Measurements from ENCODE around the gene CYP2B6.

CYP2B6 gene

GRCh38 chr19:40954573-40954972 lies 36.5 kb upstream of the CYP2B6 start:
- Histone ChIP-seq H3K4me3 (replicated peaks; ENCODE audit: insufficient read depth, low read length) (no peak overlapping the region), H3K27ac (replicated peaks) (no peak overlapping the region), H3K27me3 (ENCODE audit: insufficient read depth, poor library complexity, severe bottlenecking) (no peaks in the 10 kb centered on the region)
- DNase-seq (ENCODE audit: low read depth in 1 of 2, low spot score in 1 of 2): no peak
- no peak for TF ChIP-seq POLR2AphosphoS5 (IDR thresholded peaks at IDR 0.05; ENCODE audit: low read depth)
- TF ChIP-seq REST (IDR thresholded peaks at IDR 0.05; ENCODE audit: insufficient replicate concordance, low read depth): no peak
- no peak for TF ChIP-seq GABPA (IDR thresholded peaks at IDR 0.05; ENCODE audit: low read depth)
- TF ChIP-seq SPI1 (IDR thresholded peaks at IDR 0.05; ENCODE audit: borderline replicate concordance, low read depth): no peak
- no peak for TF ChIP-seq CTCF (IDR thresholded peaks at IDR 0.05; ENCODE audit: insufficient read depth, low read length)

GRCh38 chr19:40959338-40959737 lies 31.7 kb upstream of the CYP2B6 start:
- Histone ChIP-seq H3K27ac (replicated peaks) (no peak overlapping the region), H3K27me3 (ENCODE audit: insufficient read depth, poor library complexity, severe bottlenecking) (no peaks in the 10 kb centered on the region), H3K4me3 (replicated peaks; ENCODE audit: insufficient read depth, low read length) (no peak overlapping the region)
- TF ChIP-seq POLR2AphosphoS5 (IDR thresholded peaks at IDR 0.05; ENCODE audit: low read depth) (no peak), REST (IDR thresholded peaks at IDR 0.05; ENCODE audit: insufficient replicate concordance, low read depth) (no peak), SPI1 (IDR thresholded peaks at IDR 0.05; ENCODE audit: borderline replicate concordance, low read depth) (no peak), CTCF (IDR thresholded peaks at IDR 0.05; ENCODE audit: insufficient read depth, low read length) (no peak), GABPA (IDR thresholded peaks at IDR 0.05; ENCODE audit: low read depth) (no peak)
- DNase-seq (ENCODE audit: low read depth in 1 of 2, low spot score in 1 of 2): no peak

- DNase-seq (ENCODE audit: low read depth in 1 of 2, low spot score in 1 of 2): no peak
- H3K27ac ChIP-seq (replicated peaks): no peak overlapping the region
- no peaks in the 10 kb centered on the region for H3K27me3 ChIP-seq (ENCODE audit: insufficient read depth, poor library complexity, severe bottlenecking)
- TF ChIP-seq POLR2AphosphoS5 (IDR thresholded peaks at IDR 0.05; ENCODE audit: low read depth): no peak
- TF ChIP-seq CTCF (IDR thresholded peaks at IDR 0.05; ENCODE audit: insufficient read depth, low read length): no peak
- no peak for TF ChIP-seq REST (IDR thresholded peaks at IDR 0.05; ENCODE audit: insufficient replicate concordance, low read depth)
- no peak for TF ChIP-seq SPI1 (IDR thresholded peaks at IDR 0.05; ENCODE audit: borderline replicate concordance, low read depth)
- no peak overlapping the region for H3K4me3 ChIP-seq (replicated peaks; ENCODE audit: insufficient read depth, low read length)
These were observed 30.9 kb upstream of the CYP2B6 start for GRCh38 chr19:40960062-40960685.

All from HL-60 (cell line).